ENCODE measurements around the gene AFMID.

AFMID gene

GRCh38 chr17:78253946-78254672 lies 66.9 kb downstream of the AFMID start (continued):
- TF ChIP-seq PRDM10 (tag by site-specific recombination; IDR thresholded peaks at IDR 0.05) (peak; percentile 62), IKZF3 (tag by site-specific recombination; IDR thresholded peaks at IDR 0.05) (peak; percentile 95), ZNF10 (tag by site-specific recombination; IDR thresholded peaks at IDR 0.05) (peak; percentile 19; the same call in 1 of the 2 replicates), TSHZ1 (tag by site-specific recombination; IDR thresholded peaks at IDR 0.05; ENCODE audit: borderline replicate concordance) (no peak), KLF9 (tag by site-specific recombination; IDR thresholded peaks at IDR 0.05; ENCODE audit: low read depth) (peak; percentile 7; the same call in 1 of the 2 replicates), KLF16 (tag by site-specific recombination; IDR thresholded peaks at IDR 0.05) (0 out of 2 replicates have a peak, but pooled peaks have one; percentile 28), ZFP69B (tag by site-specific recombination; IDR thresholded peaks at IDR 0.05) (no peak), SP3 (tag by site-specific recombination; IDR thresholded peaks at IDR 0.05) (peak; percentile 83), ZBTB8A (tag by site-specific recombination; IDR thresholded peaks at IDR 0.05) (peak; percentile 49), KLF10 (tag by site-specific recombination; IDR thresholded peaks at IDR 0.05) (peak; percentile 39; the same call in 1 of the 2 replicates), ZNF626 (tag by site-specific recombination; IDR thresholded peaks at IDR 0.05) (no peak), ZNF404 (tag by site-specific recombination; IDR thresholded peaks at IDR 0.05) (no peak), ZFP3 (tag by site-specific recombination; IDR thresholded peaks at IDR 0.05; ENCODE audit: low read depth) (no peak), ZEB2 (tag by site-specific recombination; IDR thresholded peaks at IDR 0.05) (peak; percentile 58; the same call in 1 of the 2 replicates), ZBTB20 (tag by site-specific recombination; IDR thresholded peaks at IDR 0.05) (peak; percentile 95), ZNF324 (tag by site-specific recombination; IDR thresholded peaks at IDR 0.05) (peak; percentile 69; the same call in 1 of the 2 replicates), GLIS1 (tag by site-specific recombination; IDR thresholded peaks at IDR 0.05) (peak; percentile 56), TRIM28 (IDR thresholded peaks at IDR 0.05; ENCODE audit: borderline replicate concordance, low read length) (0 out of 2 replicates have a peak, but pooled peaks have one; percentile 46), ZNF629 (tag by site-specific recombination; IDR thresholded peaks at IDR 0.05) (peak; percentile 64)
- TF ChIP-seq, protein P1, sequence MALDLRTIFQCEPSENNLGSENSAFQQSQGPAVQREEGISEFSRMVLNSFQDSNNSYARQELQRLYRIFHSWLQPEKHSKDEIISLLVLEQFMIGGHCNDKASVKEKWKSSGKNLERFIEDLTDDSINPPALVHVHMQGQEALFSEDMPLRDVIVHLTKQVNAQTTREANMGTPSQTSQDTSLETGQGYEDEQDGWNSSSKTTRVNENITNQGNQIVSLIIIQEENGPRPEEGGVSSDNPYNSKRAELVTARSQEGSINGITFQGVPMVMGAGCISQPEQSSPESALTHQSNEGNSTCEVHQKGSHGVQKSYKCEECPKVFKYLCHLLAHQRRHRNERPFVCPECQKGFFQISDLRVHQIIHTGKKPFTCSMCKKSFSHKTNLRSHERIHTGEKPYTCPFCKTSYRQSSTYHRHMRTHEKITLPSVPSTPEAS (tag by site-specific recombination; IDR thresholded peaks at IDR 0.05) = no peak
- TF ChIP-seq, protein P2, sequence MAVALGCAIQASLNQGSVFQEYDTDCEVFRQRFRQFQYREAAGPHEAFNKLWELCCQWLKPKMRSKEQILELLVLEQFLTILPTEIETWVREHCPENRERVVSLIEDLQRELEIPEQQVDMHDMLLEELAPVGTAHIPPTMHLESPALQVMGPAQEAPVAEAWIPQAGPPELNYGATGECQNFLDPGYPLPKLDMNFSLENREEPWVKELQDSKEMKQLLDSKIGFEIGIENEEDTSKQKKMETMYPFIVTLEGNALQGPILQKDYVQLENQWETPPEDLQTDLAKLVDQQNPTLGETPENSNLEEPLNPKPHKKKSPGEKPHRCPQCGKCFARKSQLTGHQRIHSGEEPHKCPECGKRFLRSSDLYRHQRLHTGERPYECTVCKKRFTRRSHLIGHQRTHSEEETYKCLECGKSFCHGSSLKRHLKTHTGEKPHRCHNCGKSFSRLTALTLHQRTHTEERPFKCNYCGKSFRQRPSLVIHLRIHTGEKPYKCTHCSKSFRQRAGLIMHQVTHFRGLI (tag by site-specific recombination; IDR thresholded peaks at IDR 0.05) = 0 out of 2 replicates have a peak, but pooled peaks have one; percentile 27
- TF ChIP-seq, protein P3, sequence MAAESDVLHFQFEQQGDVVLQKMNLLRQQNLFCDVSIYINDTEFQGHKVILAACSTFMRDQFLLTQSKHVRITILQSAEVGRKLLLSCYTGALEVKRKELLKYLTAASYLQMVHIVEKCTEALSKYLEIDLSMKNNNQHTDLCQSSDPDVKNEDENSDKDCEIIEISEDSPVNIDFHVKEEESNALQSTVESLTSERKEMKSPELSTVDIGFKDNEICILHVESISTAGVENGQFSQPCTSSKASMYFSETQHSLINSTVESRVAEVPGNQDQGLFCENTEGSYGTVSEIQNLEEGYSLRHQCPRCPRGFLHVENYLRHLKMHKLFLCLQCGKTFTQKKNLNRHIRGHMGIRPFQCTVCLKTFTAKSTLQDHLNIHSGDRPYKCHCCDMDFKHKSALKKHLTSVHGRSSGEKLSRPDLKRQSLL (tag by site-specific recombination; IDR thresholded peaks at IDR 0.05) = peak; percentile 55; the same call in 1 of the 2 replicates
- TF ChIP-seq, protein P4, sequence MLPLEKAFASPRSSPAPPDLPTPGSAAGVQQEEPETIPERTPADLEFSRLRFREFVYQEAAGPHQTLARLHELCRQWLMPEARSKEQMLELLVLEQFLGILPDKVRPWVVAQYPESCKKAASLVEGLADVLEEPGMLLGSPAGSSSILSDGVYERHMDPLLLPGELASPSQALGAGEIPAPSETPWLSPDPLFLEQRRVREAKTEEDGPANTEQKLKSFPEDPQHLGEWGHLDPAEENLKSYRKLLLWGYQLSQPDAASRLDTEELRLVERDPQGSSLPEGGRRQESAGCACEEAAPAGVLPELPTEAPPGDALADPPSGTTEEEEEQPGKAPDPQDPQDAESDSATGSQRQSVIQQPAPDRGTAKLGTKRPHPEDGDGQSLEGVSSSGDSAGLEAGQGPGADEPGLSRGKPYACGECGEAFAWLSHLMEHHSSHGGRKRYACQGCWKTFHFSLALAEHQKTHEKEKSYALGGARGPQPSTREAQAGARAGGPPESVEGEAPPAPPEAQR (tag by site-specific recombination; IDR thresholded peaks at IDR 0.05) = no peak
- TF ChIP-seq, protein P5, sequence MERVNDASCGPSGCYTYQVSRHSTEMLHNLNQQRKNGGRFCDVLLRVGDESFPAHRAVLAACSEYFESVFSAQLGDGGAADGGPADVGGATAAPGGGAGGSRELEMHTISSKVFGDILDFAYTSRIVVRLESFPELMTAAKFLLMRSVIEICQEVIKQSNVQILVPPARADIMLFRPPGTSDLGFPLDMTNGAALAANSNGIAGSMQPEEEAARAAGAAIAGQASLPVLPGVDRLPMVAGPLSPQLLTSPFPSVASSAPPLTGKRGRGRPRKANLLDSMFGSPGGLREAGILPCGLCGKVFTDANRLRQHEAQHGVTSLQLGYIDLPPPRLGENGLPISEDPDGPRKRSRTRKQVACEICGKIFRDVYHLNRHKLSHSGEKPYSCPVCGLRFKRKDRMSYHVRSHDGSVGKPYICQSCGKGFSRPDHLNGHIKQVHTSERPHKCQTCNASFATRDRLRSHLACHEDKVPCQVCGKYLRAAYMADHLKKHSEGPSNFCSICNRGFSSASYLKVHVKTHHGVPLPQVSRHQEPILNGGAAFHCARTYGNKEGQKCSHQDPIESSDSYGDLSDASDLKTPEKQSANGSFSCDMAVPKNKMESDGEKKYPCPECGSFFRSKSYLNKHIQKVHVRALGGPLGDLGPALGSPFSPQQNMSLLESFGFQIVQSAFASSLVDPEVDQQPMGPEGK (tag by site-specific recombination; IDR thresholded peaks at IDR 0.05) = peak; percentile 89
